GM19397 (cell line): ENCODE data around the gene DNAJA4.
"Not testable (repeated sequence)": the region's sequence is repeated elsewhere in the genome, so short reads cannot be mapped to it uniquely, and the experiment has no call there.

ENCODE experiments used
- ATAC-seq: cut with Tn5 transposase; IDR thresholded peaks from one replicate; pipeline ENCODE4 v1.9.1; 2021; ENCODE audit warnings: mild to moderate bottlenecking, moderate library complexity; ENCODE audit not compliant: unreplicated experiment

The DNAJA4 gene

GRCh38 chr15:78243491-78243941, 20.8 kb upstream of the DNAJA4 start:
- no peak for ATAC-seq

GRCh38 chr15:78244101-78244500, 20.3 kb upstream of the DNAJA4 start:
- no peak for ATAC-seq

GRCh38 chr15:78244893-78245292, 19.5 kb upstream of the DNAJA4 start:
- no peak for ATAC-seq

DNA sequence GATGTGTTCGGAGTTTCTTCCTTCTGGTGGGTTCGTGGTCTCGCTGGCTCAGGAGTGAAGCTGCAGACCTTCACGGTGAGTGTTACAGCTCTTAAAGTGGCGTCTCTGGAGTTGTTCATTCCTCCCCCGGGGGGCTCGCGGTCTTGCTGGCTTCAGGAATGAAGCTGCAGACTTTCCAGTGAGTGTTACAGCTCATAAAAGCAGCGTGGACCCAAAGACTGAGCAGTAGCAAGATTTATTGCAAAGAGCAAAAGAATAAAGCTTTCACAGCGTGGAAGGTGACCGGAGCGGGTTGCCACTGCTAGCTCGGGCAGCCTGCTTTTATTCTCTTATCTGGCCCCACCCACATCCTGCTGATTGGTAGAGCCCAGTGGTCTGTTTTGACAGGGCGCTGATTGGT, 19.0 kb upstream of the DNAJA4 start:
- not testable (repeated sequence) for ATAC-seq

DNA sequence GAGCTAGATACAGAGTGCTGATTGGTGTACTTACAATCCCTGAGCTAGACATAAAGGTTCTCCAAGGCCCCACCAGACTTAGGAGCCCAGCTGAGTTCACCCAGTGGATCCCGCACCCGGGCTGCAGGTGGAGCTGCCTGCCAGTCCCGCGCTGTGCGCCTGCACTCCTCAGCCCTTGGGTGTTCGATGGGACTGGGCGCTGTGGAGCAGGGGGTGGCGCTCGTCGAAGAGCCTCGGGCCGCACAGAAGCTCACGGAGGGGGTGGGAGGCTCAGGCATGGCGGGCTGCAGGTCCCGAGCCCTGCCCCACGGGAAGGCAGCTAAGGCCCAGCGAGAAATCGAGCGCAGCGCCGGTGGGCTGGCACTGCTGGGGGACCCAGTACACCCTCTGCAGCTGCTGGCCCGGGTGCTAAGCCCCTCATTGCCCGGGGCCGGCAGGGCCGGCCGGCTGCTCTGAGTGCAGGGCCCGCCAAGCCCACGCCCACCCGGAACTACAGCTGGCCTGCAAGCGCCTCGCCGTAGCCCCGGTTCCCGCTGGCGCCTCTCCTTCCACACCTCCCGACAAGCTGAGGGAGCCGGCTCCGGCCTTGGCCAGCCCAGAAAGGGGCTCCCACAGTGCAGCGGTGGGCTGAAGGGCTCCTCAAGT, 18.3 kb upstream of the DNAJA4 start:
- not testable (repeated sequence) for ATAC-seq

DNA sequence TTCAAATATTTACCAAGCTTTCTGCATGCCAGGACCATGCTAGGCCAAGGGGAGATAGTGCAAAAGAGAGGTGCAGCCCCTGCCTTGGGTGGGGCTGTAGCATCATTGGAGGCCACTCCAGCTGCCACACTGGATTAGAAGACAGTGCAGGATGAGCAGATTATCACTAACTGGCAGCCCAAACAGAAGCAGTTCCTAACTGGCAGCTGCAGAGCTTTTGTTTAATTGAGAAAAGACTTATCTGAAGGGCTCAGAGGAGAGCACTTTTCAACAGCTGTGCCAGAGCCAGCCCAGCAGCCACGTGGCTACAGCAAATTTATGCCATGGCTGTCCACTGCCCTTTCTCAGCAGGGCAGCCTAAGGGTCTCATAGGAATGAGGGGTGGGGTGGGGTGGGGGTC, 16.5 kb upstream of the DNAJA4 start:
- no peak for ATAC-seq

GRCh38 chr15:78249131-78249530, 15.2 kb upstream of the DNAJA4 start:
- ATAC-seq: no peak

- ATAC-seq: no peak
These were observed 13.2 kb upstream of the DNAJA4 start for GRCh38 chr15:78251136-78251535.

DNA sequence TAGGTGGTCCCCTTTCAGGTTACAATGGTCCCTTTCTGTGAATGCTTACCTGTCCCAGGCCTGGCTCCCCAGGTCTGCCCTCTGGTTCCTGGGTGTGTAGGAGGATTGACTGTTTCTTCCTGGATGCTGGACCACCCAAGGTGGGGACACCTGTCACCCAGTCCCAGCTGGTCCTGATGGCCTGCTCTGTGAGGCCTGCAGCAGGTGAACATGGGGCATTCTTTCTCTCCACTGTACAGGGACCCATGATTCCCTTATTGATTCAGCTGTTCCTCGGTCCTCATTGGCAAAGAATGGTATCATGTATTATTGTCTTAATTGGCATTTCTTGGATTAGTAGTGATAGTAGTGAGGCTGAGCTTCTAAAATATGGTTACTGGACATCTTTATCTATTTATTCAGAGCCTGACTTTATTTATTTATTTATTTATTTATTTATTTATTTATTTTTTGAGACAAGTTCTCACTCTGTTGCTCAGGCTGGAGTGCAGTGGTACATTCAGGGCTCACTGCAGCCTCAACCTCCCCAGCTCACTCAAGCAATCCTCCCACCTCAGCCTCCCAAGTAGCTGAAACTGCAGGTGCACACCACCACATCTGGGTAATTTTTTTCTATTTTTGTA, 8.8 kb upstream of the DNAJA4 start:
- ATAC-seq: no peak

GRCh38 chr15:78256044-78256437, 8.3 kb upstream of the DNAJA4 start:
- no peak for ATAC-seq

DNA sequence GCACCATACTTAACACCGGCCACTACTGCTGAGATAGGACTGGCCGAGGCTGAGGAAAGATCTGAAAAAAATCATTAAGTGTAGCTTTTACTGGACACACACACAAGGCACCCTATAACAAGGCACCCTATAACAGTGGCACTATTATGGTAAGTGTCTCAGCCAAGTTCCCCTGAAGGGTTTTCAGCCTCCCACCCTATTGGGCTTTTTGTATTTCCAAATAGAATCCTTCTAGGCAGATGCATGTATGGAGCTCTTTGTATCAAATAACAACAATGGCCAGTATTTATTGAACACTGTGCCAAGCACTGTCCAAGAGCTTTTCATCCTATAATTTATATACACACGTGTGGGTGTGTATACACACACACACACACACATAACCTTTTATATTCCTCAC, 6.7 kb upstream of the DNAJA4 start:
- ATAC-seq: no peak

- ATAC-seq: no peak
These were observed 5.1 kb upstream of the DNAJA4 start for GRCh38 chr15:78259232-78259631.

GRCh38 chr15:78260489-78260888, 3.9 kb upstream of the DNAJA4 start:
- ATAC-seq: no peak

- no peak for ATAC-seq
These were observed 3.3 kb upstream of the DNAJA4 start for GRCh38 chr15:78261062-78261461.

GRCh38 chr15:78263351-78263781, 996 bp upstream of the DNAJA4 start:
- ATAC-seq: no peak

DNA sequence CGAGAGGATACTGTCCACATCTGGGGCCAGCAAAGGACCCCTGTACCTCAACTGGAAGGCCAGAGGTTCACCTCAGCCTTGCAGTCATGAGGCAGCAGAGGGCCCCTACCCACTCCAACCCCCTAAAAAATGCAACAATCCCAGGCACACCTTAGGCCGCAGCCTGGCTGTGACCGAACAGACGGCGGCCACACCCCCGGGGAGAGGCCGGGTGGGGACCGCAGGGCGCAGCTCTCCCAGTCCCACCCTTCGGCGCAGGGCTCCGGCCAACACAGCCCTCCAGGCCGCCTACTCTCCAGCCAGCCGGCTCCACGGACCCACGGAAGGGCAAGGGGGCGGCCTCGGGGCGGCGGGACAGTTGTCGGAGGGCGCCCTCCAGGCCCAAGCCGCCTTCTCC, 457 bp upstream of the DNAJA4 start:
- no peak for ATAC-seq

DNA sequence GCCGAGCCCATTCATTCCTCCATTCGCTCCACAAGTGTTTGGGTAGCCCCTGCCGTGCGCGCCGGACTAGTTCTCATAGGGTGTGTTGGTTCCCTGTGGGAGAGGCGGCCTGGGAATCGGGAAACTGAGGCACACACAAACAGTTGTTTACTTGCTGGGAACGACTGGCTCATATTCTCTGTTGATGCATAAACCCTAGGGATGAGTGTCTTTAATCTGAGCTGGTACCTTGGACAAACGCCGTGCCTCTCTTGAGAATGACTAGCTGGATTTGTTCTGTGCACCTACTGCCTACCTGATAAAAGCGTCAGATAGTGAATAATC, 737 bp downstream of the DNAJA4 start:
- ATAC-seq: no peak

DNA sequence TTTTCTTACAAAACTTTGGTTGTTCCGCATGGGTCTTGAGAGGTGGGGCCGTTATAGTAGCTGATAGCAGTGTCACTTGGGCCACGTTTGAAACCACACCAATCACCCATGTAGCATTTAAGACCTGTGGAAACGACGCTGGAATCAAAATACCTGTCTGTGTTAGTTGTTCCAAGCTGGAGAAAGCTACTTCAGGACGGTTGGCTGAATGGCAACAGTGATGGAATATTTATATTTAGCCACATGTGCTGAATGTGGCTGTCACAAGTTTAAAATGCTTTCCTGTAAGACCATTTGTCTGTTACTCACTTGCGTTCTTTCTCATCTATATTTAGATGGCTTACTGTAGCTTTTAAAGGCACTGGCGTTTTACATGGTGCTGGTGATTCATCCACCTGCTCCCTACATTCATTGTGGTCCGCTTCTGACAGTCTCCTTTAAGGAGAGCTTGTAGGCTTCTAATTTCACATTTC, 1.4 kb downstream of the DNAJA4 start:
- no peak for ATAC-seq

GRCh38 chr15:78266229-78266628, 1.9 kb downstream of the DNAJA4 start:
- no peak for ATAC-seq

DNA sequence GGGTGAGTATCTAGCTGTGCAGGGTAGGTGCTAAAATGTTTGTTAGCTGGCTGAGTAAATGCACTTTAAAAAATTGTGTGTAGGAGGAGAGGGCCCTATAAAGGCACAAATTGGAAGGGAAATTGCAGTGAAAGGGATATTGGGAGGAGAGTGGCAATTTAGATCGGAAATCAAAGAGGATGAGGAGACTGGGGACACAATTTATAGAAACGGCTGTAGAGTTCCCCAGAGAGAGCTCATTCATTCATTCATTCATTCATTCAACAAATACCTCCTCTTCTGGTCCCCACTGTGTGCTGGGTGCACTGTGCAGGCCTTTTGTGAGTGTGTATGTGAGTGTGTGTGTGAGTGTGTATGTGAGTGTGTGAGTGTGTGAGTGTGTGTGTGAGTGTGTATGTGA, 2.4 kb downstream of the DNAJA4 start:
- no peak for ATAC-seq

DNA sequence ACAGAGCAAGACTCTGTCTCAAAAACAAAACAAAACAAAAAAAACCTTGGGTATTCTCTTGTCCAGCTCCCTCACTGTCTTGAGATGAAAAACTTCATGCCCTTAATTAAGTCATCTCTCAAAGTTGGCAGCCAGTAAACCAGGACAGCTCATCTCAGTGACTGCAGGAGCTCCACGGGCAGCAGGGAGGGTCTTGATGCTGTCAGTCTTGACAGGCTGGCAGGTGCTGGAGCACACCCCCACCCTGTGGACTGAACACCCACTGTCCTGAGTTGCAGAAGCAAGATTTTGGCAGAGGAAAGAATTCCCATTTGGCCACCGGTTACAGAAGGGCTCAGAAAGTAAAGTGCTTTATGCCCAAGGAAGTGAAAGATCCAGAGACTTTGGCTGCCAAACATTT, 8.0 kb downstream of the DNAJA4 start:
- no peak for ATAC-seq

- ATAC-seq: no peak
These were observed 8.4 kb downstream of the DNAJA4 start for GRCh38 chr15:78272776-78273175.

- no peak for ATAC-seq
These were observed 10.6 kb downstream of the DNAJA4 start for GRCh38 chr15:78274994-78275393.
